Heart left ventricle (tissue), 16 donors: Measurements from ENCODE around the gene PRKCB. TPM values are rescaled to one million over a fixed set of nuclear protein-coding genes. Genes with fewer than 3 reads are reported as not detected.

ENCODE experiments used
- ATAC-seq, 4 donors: fragments of 200-7000 bp; cut with Tn5 transposase; one replicate each; pipeline ENCODE4 v1.9.1; 2020 to 2022; ENCODE audit warnings: moderate library complexity in 4 of 4, mild to moderate bottlenecking in 3 of 4, moderate number of reproducible peaks in 1 of 4
- DNase-seq, 5 donors: peaks; one replicate each; pipeline ENCODE4 v3.0.0-alpha.2; 2020
- H3K27ac ChIP-seq, 12 donors: fragments of 200-600 bp; sonication (generic) in 4 of 12; one replicate each; pipeline versions ENCODE4 v1.5.0 to v1.8.0; 2016 to 2022; ENCODE audit warnings: mild to moderate bottlenecking in 2 of 12
- H3K27me3 ChIP-seq, 9 donors: fragments of 200-600 bp; sonication (generic) in 2 of 9; one replicate each; pipeline versions ENCODE4 v1.5.1 to v1.8.0; 2016 to 2022; ENCODE audit warnings: mild to moderate bottlenecking in 3 of 9
- H3K36me3 ChIP-seq, 9 donors: fragments of 200-600 bp; sonication (generic) in 2 of 9; one replicate each; pipeline versions ENCODE4 v1.5.0 to v1.8.0; 2018 to 2022; ENCODE audit warnings: mild to moderate bottlenecking in 2 of 9
- H3K4me1 ChIP-seq, 12 donors: fragments of 200-600 bp; sonication (generic) in 4 of 12; one replicate each; pipeline versions ENCODE4 v1.5.0 to v1.8.0; 2016 to 2022; ENCODE audit warnings: mild to moderate bottlenecking in 3 of 12
- H3K4me3 ChIP-seq, 12 donors: fragments of 200-600 bp; sonication (generic) in 4 of 12; one replicate each; pipeline versions ENCODE4 v1.5.0 to v1.8.0; 2017 to 2022; ENCODE audit warnings: mild to moderate bottlenecking in 9 of 12, moderate library complexity in 4 of 12
- H3K9me3 ChIP-seq, 12 donors: fragments of 200-600 bp; sonication (generic) in 4 of 12; one replicate each; pipeline versions ENCODE4 v1.5.0 to v1.8.0; 2016 to 2022; ENCODE audit warnings: mild to moderate bottlenecking in 1 of 12
- POLR2A ChIP-seq, 2 donors: fragments of 450-650 bp; IDR thresholded peaks; one replicate each; pipeline ENCODE4 v1.6.1; 2017; ENCODE audit warnings: antibody characterized with exemption in 2 of 2, mild to moderate bottlenecking in 2 of 2, moderate library complexity in 2 of 2
- WGBS, 4 donors: extraction: QIAGEN DNeasy Blood & Tissue Kit in 2 of 4; methylation state at CpG; one replicate each; pipeline versions ENCODE4 v1.1.5 to v1.1.7; 2013 to 2018; 5-methylcytosine and 5-hydroxymethylcytosine counted together
- intact Hi-C, 10 donors: fragments of 100-400 bp; cut with DNase I; formaldehyde crosslinking; loops; one replicate each; pipeline versions ENCODE4 v1.11.1 to v1.14.2; 2022
- polyA plus RNA-seq, 2 donors: library from polyadenylated mRNA; stranded (reverse); fragments of 200-250 nt; gene quantifications; one replicate each; pipeline ENCODE4 v1.2.3, GENCODE V29; 2013
- total RNA-seq, 9 donors: library from RNA; depleted of rRNA in 2 of 9; stranded (reverse); fragments of >200 nt in 2 of 9; fragmentation: NEBNext Ultra II Directional in 3 of 9; extraction: Animal tissue kit (Norgen Biotek cat#: 25700) in 3 of 9; gene quantifications; one replicate each; pipeline versions ENCODE4 v1.1.0 to v1.2.4, GENCODE V29; 2016 to 2023
- TF ChIP-seq, protein P1 (sequence below), 12 donors: fragments of 200-600 bp; sonication (generic) in 4 of 12; IDR thresholded peaks; one replicate each; pipeline versions ENCODE4 v1.5.0 to v1.8.0; 2018 to 2022; ENCODE audit warnings: antibody characterized with exemption in 12 of 12, mild to moderate bottlenecking in 5 of 12
- donor health status: ischemic (EF 13 %, LVEDD 7.1; RV severe dilation, severe dysfunction).
- donor health status: healthy with polysubstance abuse.
- donor health status: DM: no; HTN: yes; CAD: no.
- donor health status: DM: no; HTN: no; CAD: no.
- donor health status: ischemic (EF 25% LVEDD 6.9; RV normal size, moderate dysfunction).
- donor health status: ischemic (EF 25% LVEDD 5.7; RV mildly dilated, moderate dysfunction).
- donor health status: healthy.
- donor health status: DM: yes; HTN: yes; CAD: no.
- donor health status: ischemic (EF 35%, LVEDD 5.7; RV mildly dilated, moderate dysfunction).
- donor health status: nonischemic (EF 11% LVEDD 7.7; RV severe dilation, severe dysfunction).
- donor health status: DM: yes; HTN: yes; CAD: no.
- donor health status: PGD.
- donor health status: ischemic (EF 29% LVEDD 5.4; RV normal size, mild dysfunction).
- donor health status: nonischemic (EF 23%, LVEDD 6.1; RV moderate dilation, normal function).

The PRKCB gene
- total and polyA plus RNA-seq, 11 donors, result 0.30 to 18.4 (median 1.7) TPM

DNA sequence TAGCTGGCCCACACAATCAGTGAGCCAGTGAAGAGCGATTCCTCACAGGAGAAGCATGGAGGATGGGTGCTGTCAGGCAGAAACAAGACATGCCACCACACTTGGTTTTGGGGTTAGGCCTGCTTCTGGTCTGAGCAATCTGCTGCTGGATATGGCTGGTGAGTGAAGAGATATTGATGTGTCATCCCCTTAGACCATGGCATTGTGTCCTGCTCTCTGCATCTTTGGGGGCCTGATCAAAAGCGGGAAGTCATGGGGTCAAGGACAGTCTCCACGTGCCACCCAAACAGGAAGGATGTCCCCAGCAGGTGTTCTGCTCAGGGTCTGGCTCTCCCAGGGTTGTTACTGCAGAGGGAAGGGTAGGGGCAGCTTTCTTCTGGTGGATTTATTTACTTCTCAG, 140.7 kb downstream of the PRKCB start:
- DNase-seq (no peak), ATAC-seq (no peak)
- H3K27ac ChIP-seq, result no peak overlapping the region
- intact Hi-C loops, result loop anchor here in 1 of 10 donors (10.0 kb wide), 2 partner anchors 58 to 92 kb away; no protein-coding TSS in a partner anchor
- H3K4me1 ChIP-seq, result no peaks in the 10 kb centered on the region
- peaks cover 0 to 3% (median 0%) of the 10 kb centered on the region in 12 donors for H3K9me3 ChIP-seq
- H3K27me3 ChIP-seq, result peaks cover 0 to 13% (median 0%) of the 10 kb centered on the region in 9 donors
- H3K36me3 ChIP-seq, result no peaks in the 10 kb centered on the region
- H3K4me3 ChIP-seq, result no peak overlapping the region
- TF ChIP-seq, protein P1, sequence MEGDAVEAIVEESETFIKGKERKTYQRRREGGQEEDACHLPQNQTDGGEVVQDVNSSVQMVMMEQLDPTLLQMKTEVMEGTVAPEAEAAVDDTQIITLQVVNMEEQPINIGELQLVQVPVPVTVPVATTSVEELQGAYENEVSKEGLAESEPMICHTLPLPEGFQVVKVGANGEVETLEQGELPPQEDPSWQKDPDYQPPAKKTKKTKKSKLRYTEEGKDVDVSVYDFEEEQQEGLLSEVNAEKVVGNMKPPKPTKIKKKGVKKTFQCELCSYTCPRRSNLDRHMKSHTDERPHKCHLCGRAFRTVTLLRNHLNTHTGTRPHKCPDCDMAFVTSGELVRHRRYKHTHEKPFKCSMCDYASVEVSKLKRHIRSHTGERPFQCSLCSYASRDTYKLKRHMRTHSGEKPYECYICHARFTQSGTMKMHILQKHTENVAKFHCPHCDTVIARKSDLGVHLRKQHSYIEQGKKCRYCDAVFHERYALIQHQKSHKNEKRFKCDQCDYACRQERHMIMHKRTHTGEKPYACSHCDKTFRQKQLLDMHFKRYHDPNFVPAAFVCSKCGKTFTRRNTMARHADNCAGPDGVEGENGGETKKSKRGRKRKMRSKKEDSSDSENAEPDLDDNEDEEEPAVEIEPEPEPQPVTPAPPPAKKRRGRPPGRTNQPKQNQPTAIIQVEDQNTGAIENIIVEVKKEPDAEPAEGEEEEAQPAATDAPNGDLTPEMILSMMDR (IDR thresholded peaks at IDR 0.05), result no peak
- TF ChIP-seq POLR2A (IDR thresholded peaks at IDR 0.05), result no peak
- 40 to 52% (median 49%) methylated on average over 2 to 3 of the region's 3 CpGs for WGBS, 4 donors

DNA sequence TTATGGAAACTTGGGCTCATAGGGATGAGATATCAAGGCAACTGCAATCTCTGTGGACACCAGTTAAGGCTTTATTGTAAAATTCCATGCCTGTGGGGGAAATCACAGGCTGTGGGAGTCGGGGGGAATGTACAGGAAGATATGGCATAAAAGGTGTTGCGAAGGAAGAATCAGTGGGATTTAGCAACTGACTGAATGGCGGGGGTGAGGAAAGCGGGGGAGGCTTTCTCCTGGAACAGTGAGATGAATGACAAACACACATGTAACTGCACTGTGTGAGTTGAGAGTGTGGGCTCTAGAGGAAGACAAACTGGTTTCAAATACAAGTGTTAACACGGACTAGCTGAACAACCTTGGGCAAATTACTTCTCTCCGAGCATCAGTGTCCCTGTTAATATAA, 143.7 kb downstream of the PRKCB start:
- H3K9me3 ChIP-seq, result peaks cover 0 to 3% (median 0%) of the 10 kb centered on the region in 12 donors
- intact Hi-C loops, result loop anchor here in 1 of 10 donors (10.0 kb wide), 2 partner anchors 55 to 95 kb away; no protein-coding TSS in a partner anchor

DNA sequence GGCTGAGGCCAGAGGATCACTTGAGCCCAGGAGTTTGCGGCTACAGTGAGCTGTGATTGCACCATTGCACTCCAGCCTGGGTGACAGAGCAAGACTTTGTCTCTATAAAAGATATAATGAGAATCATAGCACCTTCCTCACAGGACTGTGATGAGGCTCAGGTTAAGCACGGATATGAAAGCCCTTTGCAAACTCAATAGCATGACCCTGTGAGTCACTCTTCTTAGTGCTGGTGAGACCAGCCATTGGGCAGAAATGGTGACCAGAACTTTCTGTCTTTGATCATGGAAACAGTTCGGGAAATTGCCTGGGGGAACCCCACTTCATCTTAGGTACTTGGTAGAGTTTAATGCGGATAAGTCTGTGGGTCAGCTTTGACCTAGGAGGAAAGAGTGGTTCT, 144.2 kb downstream of the PRKCB start:
- Histone ChIP-seq H3K4me1 (no peaks in the 10 kb centered on the region), H3K9me3 (peaks cover 0 to 3% (median 0%) of the 10 kb centered on the region in 12 donors), H3K27me3 (peaks cover 0 to 7% (median 0%) of the 10 kb centered on the region in 9 donors), H3K4me3 (no peak overlapping the region), H3K27ac (no peak overlapping the region), H3K36me3 (no peaks in the 10 kb centered on the region)
- 78 to 89% (median 82%) methylated on average over 4 of the region's 4 CpGs for WGBS, 4 donors
- intact Hi-C loops, result loop anchor here in 1 of 10 donors (10.0 kb wide), 2 partner anchors 55 to 95 kb away; no protein-coding TSS in a partner anchor
- DNase-seq (no peak), ATAC-seq (no peak)
- TF ChIP-seq, protein P1 (IDR thresholded peaks at IDR 0.05), result no peak
- TF ChIP-seq POLR2A (IDR thresholded peaks at IDR 0.05), result no peak

More for the DNA sequence above, 143.7 kb downstream of the PRKCB start:
- DNase-seq, result no peak
- Histone ChIP-seq H3K4me3 (no peak overlapping the region), H3K4me1 (no peaks in the 10 kb centered on the region), H3K36me3 (no peaks in the 10 kb centered on the region), H3K27ac (no peak overlapping the region), H3K27me3 (peaks cover 0 to 7% (median 0%) of the 10 kb centered on the region in 9 donors)
- TF ChIP-seq, protein P1 (IDR thresholded peaks at IDR 0.05), result no peak
- no peak for TF ChIP-seq POLR2A (IDR thresholded peaks at IDR 0.05)
- ATAC-seq, result no peak
- WGBS, 4 donors, result 71 to 80% (median 78%) methylated on average over 6 of the region's 6 CpGs

DNA sequence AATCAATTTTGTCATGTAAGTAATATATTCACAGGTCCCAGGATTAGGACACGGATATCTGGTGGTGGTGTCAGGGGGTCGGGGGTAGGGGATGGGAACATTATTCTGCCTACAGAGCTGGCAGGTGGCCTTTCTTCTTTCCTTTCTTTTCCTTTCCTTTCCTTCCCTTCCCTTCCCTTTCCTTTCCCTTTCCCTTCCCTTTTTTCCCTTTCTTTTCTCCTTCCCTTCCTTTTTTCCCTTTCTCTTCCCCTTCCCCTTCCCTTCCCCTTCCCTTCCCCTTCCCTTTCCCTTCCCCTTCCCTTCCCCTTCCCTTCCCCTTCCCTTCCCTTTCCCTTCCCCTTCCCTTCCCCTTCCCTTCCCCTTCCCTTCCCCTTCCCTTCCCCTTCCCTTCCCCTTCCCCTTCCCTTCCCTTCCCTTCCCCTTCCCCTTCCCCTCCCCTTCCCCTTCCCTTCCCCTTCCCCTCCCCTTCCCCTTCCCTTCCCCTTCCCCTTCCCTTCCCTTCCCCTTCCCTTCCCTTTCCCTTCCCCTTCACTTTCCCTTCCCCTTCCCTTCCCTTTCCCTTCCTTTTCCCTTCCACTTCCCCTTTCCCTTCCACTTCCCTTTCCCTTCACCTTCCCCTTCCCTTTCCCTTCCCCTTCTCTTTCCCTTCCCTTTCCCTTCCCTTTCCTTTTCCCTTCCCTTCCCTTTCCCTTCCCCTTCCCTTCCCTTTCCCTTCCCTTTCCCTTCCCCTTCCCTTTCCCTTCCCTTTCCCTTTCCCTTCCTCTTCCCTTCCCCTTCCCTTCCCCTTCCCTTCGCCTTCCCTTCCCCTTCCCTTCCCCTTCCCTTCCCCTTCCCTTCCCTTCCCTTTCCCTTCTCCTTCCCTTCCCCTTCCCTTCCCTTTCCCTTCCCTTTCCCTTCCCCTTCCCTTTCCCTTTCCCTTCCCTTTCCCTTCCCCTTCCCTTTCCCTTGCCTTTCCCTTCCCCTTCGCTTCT, 145.9 kb downstream of the PRKCB start:
- no peak overlapping the region for H3K4me3 ChIP-seq
- WGBS, 4 donors, result 77 to 85% (median 81%) methylated on average over 3 to 4 of the region's 4 CpGs
- peaks cover 0 to 7% (median 0%) of the 10 kb centered on the region in 9 donors for H3K27me3 ChIP-seq
- no peak for TF ChIP-seq POLR2A (IDR thresholded peaks at IDR 0.05)
- TF ChIP-seq, protein P1 (IDR thresholded peaks at IDR 0.05), result no peak
- DNase-seq (no peak), ATAC-seq (no peak)
- H3K27ac ChIP-seq, result no peak overlapping the region
- peaks cover 0 to 3% (median 0%) of the 10 kb centered on the region in 12 donors for H3K9me3 ChIP-seq
- no peaks in the 10 kb centered on the region for H3K36me3 ChIP-seq
- H3K4me1 ChIP-seq, result no peaks in the 10 kb centered on the region
- intact Hi-C loops, result no loop called here
